GM23248 (cell line): ENCODE data around the gene TBXAS1. TPM values are rescaled to one million over a fixed set of nuclear protein-coding genes. Genes with fewer than 3 reads are reported as not detected.

Source experiments
- DNase-seq: peaks from one replicate; pipeline ENCODE4 v3.0.0-alpha.2; 2015
- H2AFZ ChIP-seq: fragments of 200-600 bp; sonication (generic); 2 replicates; pipeline ENCODE4 v1.6.1; 2016; ENCODE audit warnings: antibody characterized with exemption
- H3F3A ChIP-seq: fragments of 200-600 bp; sonication (generic); 2 replicates; pipeline ENCODE4 v1.6.1; 2016; ENCODE audit warnings: mild to moderate bottlenecking, antibody characterized with exemption, mixed run types; ENCODE audit not compliant: insufficient read depth
- H3K27ac ChIP-seq: fragments of 200-600 bp; sonication (generic); 2 replicates; pipeline ENCODE4 v1.5.1; 2016; ENCODE audit warnings: mild to moderate bottlenecking
- H3K27me3 ChIP-seq: fragments of 200-600 bp; sonication (generic); replicated peaks from 2 replicates; pipeline ENCODE4 v1.6.1; 2016; ENCODE audit warnings: mild to moderate bottlenecking; ENCODE audit not compliant: insufficient read depth
- H3K36me3 ChIP-seq: fragments of 200-600 bp; sonication (generic); 2 replicates; pipeline ENCODE4 v1.6.1; 2016; ENCODE audit warnings: low read depth, mild to moderate bottlenecking
- H3K4me1 ChIP-seq: fragments of 200-600 bp; sonication (generic); 2 replicates; pipeline ENCODE4 v1.6.1; 2016; ENCODE audit warnings: mild to moderate bottlenecking; ENCODE audit not compliant: insufficient read depth
- H3K4me2 ChIP-seq: fragments of 200-600 bp; sonication (generic); one replicate; pipeline ENCODE4 v1.6.1; 2016; ENCODE audit warnings: mild to moderate bottlenecking; ENCODE audit not compliant: unreplicated experiment
- H3K4me3 ChIP-seq: fragments of 200-600 bp; sonication (generic); 2 replicates; pipeline ENCODE4 v1.5.1; 2016; ENCODE audit warnings: mild to moderate bottlenecking
- H3K79me2 ChIP-seq: fragments of 200-600 bp; sonication (generic); 2 replicates; pipeline ENCODE4 v1.6.1; 2016; ENCODE audit warnings: mild to moderate bottlenecking; ENCODE audit not compliant: insufficient read depth
- H3K9ac ChIP-seq: fragments of 200-600 bp; sonication (generic); 2 replicates; pipeline ENCODE4 v1.6.1; 2016; ENCODE audit warnings: mild to moderate bottlenecking
- H3K9me2 ChIP-seq: fragments of 200-600 bp; sonication (generic); 2 replicates; pipeline ENCODE4 v1.6.1; 2016; ENCODE audit warnings: mixed run types, mild to moderate bottlenecking, moderate library complexity; ENCODE audit not compliant: insufficient read depth
- H3K9me3 ChIP-seq: fragments of 200-600 bp; sonication (generic); one replicate; pipeline ENCODE4 v1.6.1; 2017; ENCODE audit warnings: low read depth
- H4K20me1 ChIP-seq: fragments of 200-600 bp; sonication (generic); 2 replicates; pipeline ENCODE4 v1.6.0; 2016; ENCODE audit not compliant: insufficient read depth
- EZH2 ChIP-seq: fragments of 200-600 bp; sonication (generic); IDR thresholded peaks from 2 replicates; pipeline ENCODE4 v1.6.1; 2018; ENCODE audit warnings: antibody characterized with exemption, mild to moderate bottlenecking; ENCODE audit not compliant: insufficient read depth, poor library complexity, severe bottlenecking
- EZH2phosphoT487 ChIP-seq: fragments of 200-600 bp; sonication (generic); IDR thresholded peaks from 2 replicates; pipeline ENCODE4 v1.6.1; 2018; ENCODE audit warnings: antibody characterized with exemption, moderate library complexity, mild to moderate bottlenecking, low read depth; ENCODE audit not compliant: insufficient read depth
- WGBS, 2 experiments: methylation state at CpG; one replicate each; pipeline ENCODE4 v1.1.6; 2015 to 2017; ENCODE audit warnings: low lambda C conversion rate in 2 of 2, low coverage in 1 of 2; ENCODE audit errors: missing lambda C conversion rate in 2 of 2; 5-methylcytosine and 5-hydroxymethylcytosine counted together
- in situ Hi-C: fragments of 300-500 bp; cut with MboI; formaldehyde crosslinking; loops from 2 replicates; pipeline ENCODE4 v1.15.0; 2020
- polyA plus RNA-seq: library from polyadenylated mRNA; unstranded; fragments of >200 nt; fragmentation: Nextera tagmentation; extraction: Ambion mirVana; gene quantifications from 2 replicates; pipeline ENCODE4 v1.2.1, GENCODE V29; 2016
- total RNA-seq: library from RNA; depleted of rRNA; stranded (reverse); fragments of >200 nt; shearing (Covaris generic); gene quantifications from 2 replicates; pipeline ENCODE4 v1.2.3, GENCODE V29; 2014

The TBXAS1 gene
- total and polyA plus RNA-seq, 2 experiments from 2014 or later, result 0.49 TPM; not detected in 1

DNA sequence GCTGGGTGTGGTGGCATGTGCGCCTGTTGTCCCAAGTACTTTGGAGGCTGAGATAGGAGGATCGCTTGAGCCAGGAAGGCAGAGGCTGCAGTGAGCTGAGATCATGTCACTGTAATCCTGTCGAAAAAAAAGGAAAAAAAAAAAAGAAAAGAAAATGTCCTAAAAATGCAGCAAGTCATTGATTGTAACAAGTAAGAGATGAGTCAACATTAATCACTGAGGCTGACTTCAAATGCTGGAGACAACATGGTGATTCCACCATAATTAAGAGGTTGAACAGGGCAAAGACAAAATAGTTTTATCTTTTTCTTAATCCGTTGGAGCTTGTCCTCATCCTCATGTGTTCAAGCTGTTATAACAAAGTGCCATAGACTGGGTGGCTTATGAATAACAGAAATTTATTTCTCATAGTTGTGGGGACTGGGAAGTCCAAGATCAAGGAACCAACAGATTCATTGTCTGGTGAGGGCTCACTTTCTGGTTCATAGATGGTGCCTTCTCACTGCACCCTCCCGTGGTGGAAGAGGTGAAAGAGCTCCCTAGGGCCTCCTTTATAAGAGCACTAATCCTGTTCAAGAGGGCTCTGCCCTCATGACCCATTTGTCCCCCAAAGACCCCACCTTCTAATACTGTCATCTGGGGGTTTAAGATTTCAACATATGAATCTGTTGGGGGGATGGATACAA, 60.3 kb downstream of the TBXAS1 start:
- H3K4me1 ChIP-seq, result no peaks in the 10 kb centered on the region
- no peak overlapping the region for H2AFZ ChIP-seq
- H3K9me2 ChIP-seq, result no peaks in the 10 kb centered on the region
- H3K36me3 ChIP-seq, result no peaks in the 10 kb centered on the region
- H3F3A ChIP-seq, result no peaks in the 10 kb centered on the region
- no peak overlapping the region for H3K4me3 ChIP-seq
- no peaks in the 10 kb centered on the region for H3K9me3 ChIP-seq
- no peaks in the 10 kb centered on the region for H4K20me1 ChIP-seq
- no peak overlapping the region for H3K27ac ChIP-seq
- WGBS, 2 experiments, result 46 to 50% methylated on average over 4 to 5 of the region's 5 CpGs
- H3K4me2 ChIP-seq, result no peak overlapping the region
- H3K27me3 ChIP-seq, result no peaks in the 10 kb centered on the region
- no peaks in the 10 kb centered on the region for H3K79me2 ChIP-seq
- peak; percentile 76 for DNase-seq
- in situ Hi-C loops, result no loop called here
- TF ChIP-seq EZH2 (no peak), EZH2phosphoT487 (no peak)
- H3K9ac ChIP-seq, result no peak overlapping the region

DNA sequence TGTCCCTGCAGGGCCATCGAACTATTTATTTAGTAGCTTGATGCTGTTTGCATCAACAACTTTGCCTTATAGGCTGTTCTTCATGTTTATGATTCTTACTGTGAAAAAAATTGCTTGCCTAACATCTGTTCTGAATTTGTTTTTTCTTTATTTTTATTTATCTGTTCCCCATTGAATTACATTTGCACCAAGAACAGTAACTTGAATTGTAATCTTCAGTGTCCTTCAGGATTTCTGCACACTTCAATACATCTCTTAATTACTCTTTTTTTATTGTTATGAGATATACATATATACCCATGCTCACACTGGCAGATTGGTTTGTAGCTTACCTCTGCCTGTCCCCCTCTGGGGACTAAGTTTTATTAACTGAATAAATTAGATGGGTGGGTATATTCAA, 64.4 kb downstream of the TBXAS1 start:
- H3K9me2 ChIP-seq, result no peaks in the 10 kb centered on the region
- H3K9me3 ChIP-seq, result no peaks in the 10 kb centered on the region
- H2AFZ ChIP-seq, result no peak overlapping the region
- no peaks in the 10 kb centered on the region for H3F3A ChIP-seq
- no peaks in the 10 kb centered on the region for H3K4me1 ChIP-seq
- no peaks in the 10 kb centered on the region for H4K20me1 ChIP-seq
- H3K79me2 ChIP-seq, result no peaks in the 10 kb centered on the region
- H3K4me2 ChIP-seq, result no peak overlapping the region
- 85 to 94% methylated on average over 1 of the region's 1 CpG for WGBS, 2 experiments
- in situ Hi-C loops, result no loop called here
- no peak overlapping the region for H3K4me3 ChIP-seq
- no peak overlapping the region for H3K9ac ChIP-seq
- no peak overlapping the region for H3K27ac ChIP-seq
- TF ChIP-seq EZH2phosphoT487 (no peak), EZH2 (no peak)
- no peak for DNase-seq
- no peaks in the 10 kb centered on the region for H3K36me3 ChIP-seq
- no peaks in the 10 kb centered on the region; the same call in 1 of the 2 replicates for H3K27me3 ChIP-seq

DNA sequence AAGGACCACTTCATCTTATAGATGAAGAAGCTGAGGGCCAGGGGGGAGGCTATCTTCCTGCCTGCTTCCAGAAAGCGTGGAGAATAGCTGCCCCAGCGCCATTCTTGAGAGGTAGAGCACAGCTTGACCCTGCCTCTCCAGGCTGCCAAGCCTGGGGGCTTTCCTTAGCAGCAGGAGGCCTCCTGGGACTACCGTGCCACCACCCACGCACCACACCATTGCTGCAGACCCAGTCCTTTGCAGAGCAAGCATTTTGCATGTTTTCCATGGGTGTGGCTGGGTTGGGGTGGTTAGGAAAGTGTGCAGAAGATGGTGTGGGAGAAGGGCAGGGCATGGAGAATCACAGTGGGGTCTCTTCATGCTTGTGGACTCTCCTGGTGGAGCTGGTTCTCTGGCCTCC, 64.9 kb downstream of the TBXAS1 start:
- in situ Hi-C loops, result no loop called here
- Histone ChIP-seq H3K79me2 (no peaks in the 10 kb centered on the region), H3K36me3 (no peaks in the 10 kb centered on the region)

DNA sequence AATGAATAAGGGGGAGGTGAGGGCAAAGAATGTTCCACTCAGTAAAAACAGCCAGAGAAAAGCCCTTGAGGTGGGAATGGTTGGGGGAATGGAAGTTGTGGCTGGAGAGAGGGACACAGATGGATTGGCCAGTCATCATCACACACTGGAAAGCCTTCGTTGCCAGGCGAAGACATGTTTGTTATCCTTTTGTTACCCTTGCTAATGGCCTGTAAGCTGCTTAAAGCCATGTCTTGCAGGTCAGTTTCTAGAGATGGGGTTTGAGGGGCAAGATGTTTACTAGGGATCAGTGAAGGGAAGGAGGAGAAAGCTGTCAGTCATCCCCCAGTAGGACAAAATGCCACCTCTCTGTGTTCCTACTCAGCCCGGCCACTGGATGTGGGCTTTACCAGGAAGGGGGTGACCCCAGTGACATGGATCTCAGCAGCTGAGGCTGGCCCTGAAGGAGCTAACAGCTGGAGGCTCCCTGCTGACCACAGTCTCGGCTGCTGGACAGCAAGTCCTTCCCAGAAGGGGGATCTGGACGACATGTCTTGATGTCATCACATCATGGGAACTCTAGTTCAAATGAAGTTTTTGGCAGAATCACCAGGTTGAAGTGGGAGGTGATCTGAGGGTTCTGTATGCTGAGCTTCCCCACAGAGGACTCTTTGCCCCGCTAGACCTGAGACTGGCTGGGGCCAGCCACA, 66.2 kb downstream of the TBXAS1 start:
- Histone ChIP-seq H2AFZ (no peak overlapping the region), H3F3A (no peaks in the 10 kb centered on the region), H3K36me3 (no peaks in the 10 kb centered on the region), H3K4me1 (no peaks in the 10 kb centered on the region), H3K9me2 (no peaks in the 10 kb centered on the region), H3K4me2 (no peak overlapping the region), H4K20me1 (no peaks in the 10 kb centered on the region), H3K27me3 (no peaks in the 10 kb centered on the region; the same call in 1 of the 2 replicates), H3K79me2 (no peaks in the 10 kb centered on the region), H3K9me3 (no peaks in the 10 kb centered on the region), H3K27ac (no peak overlapping the region), H3K9ac (no peak overlapping the region), H3K4me3 (no peak overlapping the region)
- no peak for DNase-seq
- in situ Hi-C loops, result no loop called here
- WGBS, 2 experiments, result 90 to 93% methylated on average over 6 of the region's 6 CpGs
- TF ChIP-seq EZH2phosphoT487 (no peak), EZH2 (no peak)

More for the DNA sequence above, 64.9 kb downstream of the TBXAS1 start:
- Histone ChIP-seq H3F3A (no peaks in the 10 kb centered on the region), H3K4me3 (no peak overlapping the region), H4K20me1 (no peaks in the 10 kb centered on the region), H2AFZ (no peak overlapping the region), H3K9me3 (no peaks in the 10 kb centered on the region), H3K9me2 (no peaks in the 10 kb centered on the region), H3K4me1 (no peaks in the 10 kb centered on the region), H3K9ac (no peak overlapping the region), H3K27ac (no peak overlapping the region), H3K4me2 (no peak overlapping the region), H3K27me3 (no peaks in the 10 kb centered on the region; the same call in 1 of the 2 replicates)
- TF ChIP-seq EZH2 (no peak), EZH2phosphoT487 (no peak)
- 63 to 67% methylated on average over 4 of the region's 4 CpGs for WGBS, 2 experiments
- DNase-seq, result no peak
